IPS-15b (cell line): ENCODE data around the gene CMIP.

Experiments
- H3K27me3 ChIP-seq: one replicate; pipeline ENCODE4 v1.6.1; 2013; ENCODE audit warnings: low read length; ENCODE audit not compliant: control insufficient read depth, insufficient read depth
- H3K36me3 ChIP-seq: one replicate; pipeline ENCODE4 v1.6.1; 2013; ENCODE audit warnings: low read length; ENCODE audit not compliant: control insufficient read depth, insufficient read depth
- H3K4me1 ChIP-seq: one replicate; pipeline ENCODE4 v1.6.1; 2013; ENCODE audit warnings: mild to moderate bottlenecking, low read length; ENCODE audit not compliant: control insufficient read depth, insufficient read depth
- H3K4me3 ChIP-seq: one replicate; pipeline ENCODE4 v1.5.1; 2013; ENCODE audit warnings: low read depth, low read length
- H3K9ac ChIP-seq: one replicate; pipeline ENCODE4 v1.6.1; 2013; ENCODE audit warnings: low read depth, mild to moderate bottlenecking, low read length
- H3K9me3 ChIP-seq: one replicate; pipeline ENCODE4 v1.6.1; 2013; ENCODE audit warnings: mild to moderate bottlenecking, low read length; ENCODE audit not compliant: control insufficient read depth, insufficient read depth

The CMIP gene

DNA sequence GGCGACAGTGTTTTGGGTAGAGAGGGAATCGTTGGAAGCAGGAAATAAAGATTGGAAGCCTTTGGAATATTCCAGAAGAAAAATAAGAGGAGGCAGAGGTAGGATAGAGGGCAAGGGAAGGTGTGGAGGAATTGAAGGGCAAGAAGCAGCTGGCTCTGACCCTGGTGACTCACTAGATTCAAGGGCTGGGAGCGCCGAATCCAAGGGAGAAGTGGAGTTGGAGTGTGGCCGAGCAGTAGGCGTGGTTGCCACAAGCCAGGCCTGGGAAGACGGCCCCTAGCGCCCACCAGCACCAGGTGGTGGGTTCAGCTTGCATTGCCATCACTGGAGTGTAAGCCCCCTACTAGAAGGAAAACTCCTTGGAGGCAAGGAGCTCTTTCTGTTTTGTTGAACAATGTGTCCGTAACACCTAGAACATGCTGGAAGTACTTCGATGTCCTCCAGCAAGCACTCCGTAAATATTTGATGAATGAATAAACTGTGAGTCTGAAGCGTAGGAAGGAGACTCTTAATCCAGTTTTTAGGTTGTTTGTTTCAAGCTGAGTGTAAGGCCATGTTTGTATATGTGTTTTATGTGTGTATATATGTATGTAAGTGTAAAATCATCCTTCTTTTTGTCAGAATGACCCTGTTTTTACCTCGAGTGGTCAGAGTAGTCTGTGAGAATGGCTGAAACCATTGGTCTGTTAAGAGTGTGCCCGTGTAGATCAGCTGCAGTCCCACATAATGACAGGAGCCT lies 139.5 kb downstream of the CMIP start:
- Histone ChIP-seq H3K9ac (no peak overlapping the region), H3K4me3 (no peak overlapping the region), H3K4me1 (peaks cover 6% of the 10 kb centered on the region)

GRCh38 chr16:81585785-81586184 lies 141.2 kb downstream of the CMIP start:
- peaks cover 6% of the 10 kb centered on the region for H3K4me1 ChIP-seq
- H3K4me3 ChIP-seq = no peak overlapping the region
- no peaks in the 10 kb centered on the region for H3K27me3 ChIP-seq
- H3K36me3 ChIP-seq = peaks cover 3% of the 10 kb centered on the region
- H3K9me3 ChIP-seq = no peaks in the 10 kb centered on the region
- H3K9ac ChIP-seq = no peak overlapping the region

More for the DNA sequence above, 139.5 kb downstream of the CMIP start:
- Histone ChIP-seq H3K36me3 (peaks cover 3% of the 10 kb centered on the region), H3K27me3 (no peaks in the 10 kb centered on the region), H3K9me3 (no peaks in the 10 kb centered on the region)

DNA sequence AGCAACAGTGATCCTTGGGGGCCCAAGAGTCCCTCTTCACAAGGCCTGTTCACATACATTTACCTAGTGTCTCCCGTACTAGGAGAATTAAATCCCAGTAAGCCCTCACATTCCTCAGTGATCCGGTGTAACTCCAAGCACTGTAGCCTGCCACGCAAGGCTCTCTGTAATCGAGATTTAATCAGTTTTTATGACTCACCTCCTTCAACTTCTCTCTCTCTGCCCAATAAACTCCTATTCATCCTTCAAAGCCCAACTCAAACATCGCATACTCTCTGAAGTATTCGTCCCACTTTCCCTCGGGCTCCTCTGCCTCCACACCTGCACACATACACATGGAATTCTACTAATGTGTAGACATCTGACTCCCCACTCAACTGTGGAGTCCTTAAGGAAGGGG lies 141.8 kb downstream of the CMIP start:
- no peak overlapping the region for H3K4me3 ChIP-seq
- H3K9me3 ChIP-seq = no peaks in the 10 kb centered on the region
- H3K9ac ChIP-seq = no peak overlapping the region
- H3K36me3 ChIP-seq = peaks cover 3% of the 10 kb centered on the region
- no peaks in the 10 kb centered on the region for H3K27me3 ChIP-seq
- H3K4me1 ChIP-seq = peaks cover 6% of the 10 kb centered on the region

DNA sequence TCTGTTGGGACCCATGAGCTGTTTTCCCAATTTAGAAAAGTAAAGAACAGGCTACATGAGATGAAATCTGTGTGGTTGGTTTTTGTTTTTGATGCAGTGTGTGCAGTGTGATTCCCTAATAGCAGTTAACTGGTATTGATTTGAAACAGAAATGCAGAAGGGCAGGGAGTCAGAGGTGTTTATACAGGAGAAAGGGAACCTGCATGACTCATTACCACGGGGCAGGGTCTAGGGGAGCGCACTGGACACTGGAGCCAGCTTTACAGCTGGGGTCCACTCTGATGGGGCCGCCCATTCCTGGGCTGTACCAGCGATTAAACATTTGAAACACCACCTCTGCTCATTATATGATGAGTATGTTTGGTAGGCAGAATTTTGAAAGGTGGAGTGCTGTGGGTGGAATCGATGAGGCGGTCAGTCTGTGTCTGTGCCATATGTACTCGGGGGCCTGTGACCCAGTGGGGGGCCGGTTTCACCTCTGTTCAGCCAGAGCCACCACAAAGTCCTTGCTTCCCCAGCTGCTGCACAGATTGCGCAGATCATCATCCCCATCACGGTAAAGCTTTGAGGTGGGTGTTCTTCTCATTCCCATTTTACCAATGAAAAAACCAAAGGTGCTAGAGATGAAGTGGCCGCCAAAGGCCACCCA lies 142.5 kb downstream of the CMIP start:
- H3K9ac ChIP-seq = no peak overlapping the region
- H3K4me1 ChIP-seq = peaks cover 6% of the 10 kb centered on the region
- H3K36me3 ChIP-seq = peaks cover 3% of the 10 kb centered on the region
- H3K9me3 ChIP-seq = no peaks in the 10 kb centered on the region
- no peak overlapping the region for H3K4me3 ChIP-seq
- H3K27me3 ChIP-seq = no peaks in the 10 kb centered on the region

- no peak overlapping the region for H3K9ac ChIP-seq
- no peaks in the 10 kb centered on the region for H3K27me3 ChIP-seq
- H3K9me3 ChIP-seq = no peaks in the 10 kb centered on the region
- no peak overlapping the region for H3K4me3 ChIP-seq
- peaks cover 2% of the 10 kb centered on the region for H3K4me1 ChIP-seq
- peaks cover 3% of the 10 kb centered on the region for H3K36me3 ChIP-seq
Measured at GRCh38 chr16:81587626-81588160, 143.1 kb downstream of the CMIP start.

DNA sequence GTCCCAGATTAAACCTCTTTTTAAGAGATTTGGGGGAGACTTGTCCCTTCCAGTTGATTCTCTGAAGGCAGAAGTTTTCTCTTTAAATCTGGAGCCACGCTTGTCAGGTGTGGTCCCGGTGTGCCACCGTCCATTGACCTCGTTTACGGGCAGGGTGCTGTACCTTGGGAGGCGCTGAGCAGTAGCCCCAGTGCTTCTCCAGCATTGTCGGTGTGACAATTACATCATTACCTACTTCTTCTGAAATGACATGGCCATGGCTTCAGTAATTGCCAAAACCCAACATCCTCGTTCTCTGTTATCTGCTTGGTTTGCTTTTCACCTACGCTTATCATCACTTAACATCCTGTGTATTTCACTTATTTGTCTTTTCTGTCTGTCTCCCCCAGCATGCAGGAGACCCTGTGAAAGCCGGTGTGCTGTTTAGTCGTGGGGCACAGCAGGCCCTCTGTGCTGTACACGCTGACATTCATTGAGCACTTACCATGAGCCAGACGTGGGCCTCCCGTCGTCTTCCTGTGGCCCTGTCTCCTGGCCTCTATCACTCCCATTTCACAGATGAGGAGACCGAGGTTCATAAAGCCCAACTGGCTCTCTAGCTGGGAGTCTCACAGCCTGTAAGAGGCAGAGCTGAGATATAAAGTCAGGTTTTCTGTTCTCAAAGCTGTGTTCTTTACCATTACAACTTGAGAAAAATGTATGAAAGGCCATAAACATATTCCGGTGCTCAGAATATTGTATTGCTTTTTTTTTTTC lies 143.9 kb downstream of the CMIP start:
- Histone ChIP-seq H3K4me1 (peaks cover 2% of the 10 kb centered on the region), H3K27me3 (no peaks in the 10 kb centered on the region), H3K9ac (no peak overlapping the region), H3K36me3 (peaks cover 3% of the 10 kb centered on the region), H3K4me3 (no peak overlapping the region), H3K9me3 (no peaks in the 10 kb centered on the region)

- no peaks in the 10 kb centered on the region for H3K27me3 ChIP-seq
- no peak overlapping the region for H3K4me3 ChIP-seq
- H3K9me3 ChIP-seq = no peaks in the 10 kb centered on the region
- peaks cover 2% of the 10 kb centered on the region for H3K4me1 ChIP-seq
- H3K36me3 ChIP-seq = peaks cover 3% of the 10 kb centered on the region
- no peak overlapping the region for H3K9ac ChIP-seq
Measured at GRCh38 chr16:81589975-81590650, 145.5 kb downstream of the CMIP start.

DNA sequence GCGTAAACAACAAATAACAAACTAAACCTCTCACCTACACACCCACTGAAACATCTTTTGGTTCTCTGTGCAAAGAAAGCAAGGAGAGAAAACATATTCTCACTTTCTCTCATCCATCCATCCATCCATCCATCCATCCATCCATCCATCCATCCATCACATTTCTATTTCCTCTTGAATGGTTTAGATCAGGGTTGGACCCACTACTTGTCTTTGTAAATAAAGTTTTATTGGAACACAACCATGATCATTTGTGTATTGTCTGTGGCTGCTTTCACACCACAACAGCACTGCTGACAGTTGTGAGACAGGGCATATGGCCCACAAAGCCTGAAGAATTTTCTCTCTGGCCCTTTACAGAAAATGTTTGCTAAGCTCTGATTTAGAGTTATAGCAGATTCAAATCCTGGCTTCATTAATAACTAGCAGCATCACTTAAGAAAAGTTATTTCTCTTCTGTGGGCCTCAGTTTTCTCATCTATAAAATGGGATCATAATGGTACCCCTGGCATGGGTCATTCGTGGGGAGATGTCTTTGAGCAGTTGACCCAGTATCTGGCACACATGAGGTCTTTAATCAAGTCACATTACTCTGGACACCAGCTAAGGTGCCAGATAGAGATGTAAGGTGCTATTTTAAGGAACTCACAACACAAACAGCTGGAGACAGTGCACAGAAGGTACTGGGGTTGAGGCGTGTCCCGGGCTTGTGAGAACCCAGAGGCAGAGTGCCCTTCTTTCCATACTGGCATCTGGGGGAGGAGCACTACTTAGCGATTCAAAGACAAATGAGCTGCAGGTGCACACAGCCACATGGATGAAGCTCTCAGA lies 146.3 kb downstream of the CMIP start:
- Histone ChIP-seq H3K9me3 (no peaks in the 10 kb centered on the region), H3K9ac (no peak overlapping the region), H3K4me3 (no peak overlapping the region), H3K36me3 (peaks cover 3% of the 10 kb centered on the region), H3K27me3 (no peaks in the 10 kb centered on the region), H3K4me1 (no peaks in the 10 kb centered on the region)

DNA sequence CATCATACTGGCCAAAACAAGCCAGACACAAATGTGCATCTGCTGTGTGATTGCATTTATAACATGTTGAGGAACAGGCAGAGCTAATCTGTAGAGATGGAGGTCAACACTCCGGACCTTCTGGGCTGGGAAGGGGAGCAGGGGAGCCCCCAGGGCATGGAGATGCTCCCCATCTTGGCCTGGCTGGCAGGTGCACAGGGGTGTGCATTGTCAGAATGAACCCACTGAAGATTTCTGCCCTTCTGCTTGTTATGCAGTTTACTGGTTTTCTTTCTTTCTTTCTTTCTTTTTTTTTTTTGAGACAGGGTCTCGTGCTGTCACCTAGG lies 146.9 kb downstream of the CMIP start:
- peaks cover 3% of the 10 kb centered on the region for H3K36me3 ChIP-seq
- no peaks in the 10 kb centered on the region for H3K4me1 ChIP-seq
- no peak overlapping the region for H3K9ac ChIP-seq
- no peaks in the 10 kb centered on the region for H3K9me3 ChIP-seq
- H3K4me3 ChIP-seq = no peak overlapping the region
- no peaks in the 10 kb centered on the region for H3K27me3 ChIP-seq

GRCh38 chr16:81592353-81592866 lies 147.8 kb downstream of the CMIP start:
- H3K9me3 ChIP-seq = no peaks in the 10 kb centered on the region
- H3K4me3 ChIP-seq = no peak overlapping the region
- no peak overlapping the region for H3K9ac ChIP-seq
- H3K4me1 ChIP-seq = no peaks in the 10 kb centered on the region
- H3K36me3 ChIP-seq = peaks cover 3% of the 10 kb centered on the region
- H3K27me3 ChIP-seq = no peaks in the 10 kb centered on the region

- no peak overlapping the region for H3K9ac ChIP-seq
- H3K27me3 ChIP-seq = no peaks in the 10 kb centered on the region
- no peaks in the 10 kb centered on the region for H3K9me3 ChIP-seq
- H3K4me3 ChIP-seq = no peak overlapping the region
- no peaks in the 10 kb centered on the region for H3K4me1 ChIP-seq
- H3K36me3 ChIP-seq = peaks cover 3% of the 10 kb centered on the region
Measured at GRCh38 chr16:81593481-81593880, 148.9 kb downstream of the CMIP start.
